H1 (cell line): ENCODE results near the gene GRK3.

Source experiments
- CTCF ChIP-seq, 3 experiments: IDR thresholded peaks; 1 replicate in 2 of 3; 2 replicates in 1 of 3; pipeline versions ENCODE4 v1.5.1 to v1.6.1; 2011; ENCODE audit warnings: low read length in 3 of 3, mild to moderate bottlenecking in 3 of 3, inconsistent platforms in 2 of 3, low read depth in 1 of 3, moderate library complexity in 1 of 3; ENCODE audit not compliant: insufficient read depth in 1 of 3; ENCODE audit errors: control extremely low read depth in 1 of 3
- HDAC6 ChIP-seq: IDR thresholded peaks from one replicate; pipeline ENCODE4 v1.7.1; 2012; ENCODE audit warnings: low read depth, mild to moderate bottlenecking, inconsistent platforms, low read length, moderate library complexity
- KDM1A ChIP-seq: fragments of 200-600, 300-600 bp; sonication (generic); IDR thresholded peaks from 2 replicates; pipeline ENCODE4 v1.7.1; 2016; ENCODE audit warnings: mild to moderate bottlenecking, low read length, borderline replicate concordance
- POLR2A ChIP-seq, 2 experiments: IDR thresholded peaks; 1 replicate in 1 of 2; 2 replicates in 1 of 2; pipeline ENCODE4 v1.6.1; 2011; ENCODE audit warnings: low read depth in 2 of 2, low read length in 2 of 2, mild to moderate bottlenecking in 2 of 2; ENCODE audit errors: control extremely low read depth in 1 of 2
- POLR2AphosphoS5 ChIP-seq: IDR thresholded peaks from 2 replicates; pipeline ENCODE4 v1.6.1; 2011; ENCODE audit warnings: low read depth, low read length
- SAP30 ChIP-seq: fragments of 300-600 bp; sonication (generic); IDR thresholded peaks from 2 replicates; pipeline ENCODE4 v1.7.1; 2012; ENCODE audit warnings: low read length, moderate library complexity, mild to moderate bottlenecking, inconsistent platforms; ENCODE audit not compliant: insufficient read depth, insufficient replicate concordance
- TCF12 ChIP-seq: IDR thresholded peaks from 2 replicates; pipeline ENCODE4 v1.6.1; 2011; ENCODE audit warnings: low read depth, mild to moderate bottlenecking, low read length

DNA sequence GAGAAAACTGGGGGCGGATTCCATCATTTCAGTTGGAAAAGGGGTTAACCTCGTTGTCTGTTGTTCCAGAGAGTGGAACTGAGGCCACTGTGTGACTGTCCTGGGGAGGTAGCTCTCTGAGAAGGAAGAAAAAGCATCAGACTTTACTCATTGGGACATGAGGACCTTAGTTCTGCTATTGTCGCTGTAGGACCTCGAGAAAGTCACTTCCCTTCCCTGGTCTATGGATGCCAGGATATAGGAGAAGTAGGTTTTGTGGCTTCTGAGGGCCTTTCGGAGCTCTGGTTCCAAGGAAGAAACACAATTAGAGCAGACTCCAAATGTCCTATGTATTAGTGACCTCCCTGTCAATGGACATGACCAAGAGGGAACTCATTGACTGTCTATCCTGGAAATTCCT is 183.7 kb downstream of the GRK3 start:
- TF ChIP-seq KDM1A (no peak), HDAC6 (no peak), CTCF (IDR thresholded peaks at IDR 0.05; ENCODE audit: control extremely low read depth in 1 of 3, insufficient read depth in 1 of 3, low read depth in 1 of 3, low read length in 3 of 3) (no peak), TCF12 (no peak), SAP30 (no peak), POLR2A (IDR thresholded peaks at IDR 0.05; ENCODE audit: control extremely low read depth in 1 of 2, low read depth in 2 of 2, low read length in 2 of 2) (no peak), POLR2AphosphoS5 (no peak)
